HEK293T (cell line): ENCODE data around the gene DLK2.

Experiments
- ELF4 ChIP-seq: fragments of 450-650 bp; IDR thresholded peaks from 2 replicates; pipeline ENCODE4 v1.6.1; 2017; ENCODE audit warnings: antibody characterized with exemption
- FOXA1 ChIP-seq: fragments of 450-650 bp; IDR thresholded peaks from 2 replicates; pipeline ENCODE4 v1.6.1; 2016; ENCODE audit warnings: mild to moderate bottlenecking
- FOXK2 ChIP-seq: fragments of 450-650 bp; IDR thresholded peaks from 2 replicates; pipeline ENCODE4 v1.6.1; 2016; ENCODE audit warnings: mild to moderate bottlenecking
- HDGF ChIP-seq: fragments of 450-650 bp; IDR thresholded peaks from 2 replicates; pipeline ENCODE4 v1.6.1; 2017; ENCODE audit warnings: antibody characterized with exemption, borderline replicate concordance
- L3MBTL2 ChIP-seq: fragments of 450-650 bp; conservative IDR thresholded peaks from 2 replicates; pipeline ENCODE4 v1.6.1; 2016; ENCODE audit warnings: mild to moderate bottlenecking
- NFRKB ChIP-seq: fragments of 450-650 bp; IDR thresholded peaks from 2 replicates; pipeline ENCODE4 v1.6.1; 2016; ENCODE audit warnings: mild to moderate bottlenecking, moderate library complexity
- PKNOX1 ChIP-seq: fragments of 450-650 bp; IDR thresholded peaks from 2 replicates; pipeline ENCODE4 v1.6.1; 2016
- SP1 ChIP-seq: fragments of 450-650 bp; IDR thresholded peaks from 2 replicates; pipeline ENCODE4 v1.6.1; 2017
- SUZ12 ChIP-seq: fragments of 450-650 bp; IDR thresholded peaks from 2 replicates; pipeline ENCODE4 v1.6.1; 2016; ENCODE audit warnings: mild to moderate bottlenecking
- ZNF384 ChIP-seq: fragments of 450-650 bp; IDR thresholded peaks from 2 replicates; pipeline ENCODE4 v1.6.1; 2016

GRCh38 chr6:43457643-43458042 is 2.3 kb upstream of the DLK2 start:
- TF ChIP-seq FOXA1 = no peak
- no peak for TF ChIP-seq NFRKB
- no peak for TF ChIP-seq L3MBTL2
- TF ChIP-seq SP1 = no peak
- no peak for TF ChIP-seq HDGF
- TF ChIP-seq PKNOX1 = no peak
- TF ChIP-seq SUZ12 = no peak
- no peak for TF ChIP-seq FOXK2
- peak; percentile 39; the same call in 1 of the 2 replicates for TF ChIP-seq ZNF384
- no peak for TF ChIP-seq ELF4
